ENCODE data around the gene CLDN9. TPM values are rescaled to one million over a fixed set of nuclear protein-coding genes. Genes with fewer than 3 reads are reported as not detected.
"Not testable (repeated sequence)": the region's sequence is repeated elsewhere in the genome, so short reads cannot be mapped to it uniquely, and the experiment has no call there.

CLDN9 gene
- total RNA-seq, 1 experiment from 2014 or later: not detected

DNA sequence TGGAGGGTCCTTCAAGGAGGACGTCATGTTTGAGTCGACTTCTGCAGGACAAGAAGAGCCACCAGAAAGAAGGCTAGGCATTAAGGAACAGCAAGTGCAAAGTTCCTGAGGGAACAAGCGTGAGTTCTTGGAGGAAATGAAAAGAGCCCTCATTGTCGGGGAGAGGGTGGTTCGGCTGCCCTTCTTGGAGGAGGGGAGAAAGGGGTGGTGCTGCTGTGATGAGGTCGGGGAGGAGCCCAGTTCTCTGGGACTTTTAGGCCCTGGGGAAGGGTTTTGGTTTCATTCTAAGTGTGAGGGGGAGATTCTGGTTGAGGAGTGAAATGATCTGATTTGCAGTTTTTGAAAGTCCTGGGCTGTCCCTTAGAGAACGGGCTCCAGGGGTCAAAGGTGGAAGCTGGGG lies 19.9 kb downstream of the CLDN9 start:
- no peak for DNase-seq (ENCODE audit: low read depth)

DNA sequence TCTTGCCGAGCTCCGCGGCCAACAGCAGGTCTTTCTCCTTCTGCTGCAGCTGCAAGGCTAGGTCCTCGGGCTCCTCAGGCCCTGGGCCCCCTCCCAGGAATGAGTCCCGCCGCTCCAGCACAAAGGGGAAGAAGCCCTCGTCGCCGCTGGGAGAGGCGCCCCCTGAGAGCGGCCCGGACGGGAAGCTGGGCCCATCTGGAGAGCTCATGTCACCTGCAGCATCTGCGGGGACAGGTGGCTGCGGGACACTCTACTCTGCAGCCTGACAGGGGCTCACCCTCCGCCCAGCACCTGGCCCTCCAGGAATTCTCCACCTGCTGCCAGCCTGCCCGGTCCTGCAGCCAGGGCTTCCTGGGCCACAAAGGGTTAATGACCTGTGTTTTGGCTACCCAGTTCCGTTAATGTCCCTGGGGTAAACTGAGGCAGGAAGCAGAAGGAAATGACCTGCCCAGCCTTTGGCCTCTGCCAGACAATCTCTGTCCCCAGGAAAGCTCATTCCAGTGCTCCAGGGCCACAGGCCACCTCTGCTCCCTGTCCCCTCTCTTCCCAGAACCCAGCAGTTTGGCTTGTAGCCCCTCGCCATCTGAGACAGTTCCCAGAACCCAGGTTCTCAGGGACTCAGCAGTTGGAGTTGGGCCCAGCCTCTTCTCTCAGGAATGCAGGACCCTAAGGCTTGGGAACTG lies 22.7 kb downstream of the CLDN9 start:
- DNase-seq (ENCODE audit: low read depth): no peak

DNA sequence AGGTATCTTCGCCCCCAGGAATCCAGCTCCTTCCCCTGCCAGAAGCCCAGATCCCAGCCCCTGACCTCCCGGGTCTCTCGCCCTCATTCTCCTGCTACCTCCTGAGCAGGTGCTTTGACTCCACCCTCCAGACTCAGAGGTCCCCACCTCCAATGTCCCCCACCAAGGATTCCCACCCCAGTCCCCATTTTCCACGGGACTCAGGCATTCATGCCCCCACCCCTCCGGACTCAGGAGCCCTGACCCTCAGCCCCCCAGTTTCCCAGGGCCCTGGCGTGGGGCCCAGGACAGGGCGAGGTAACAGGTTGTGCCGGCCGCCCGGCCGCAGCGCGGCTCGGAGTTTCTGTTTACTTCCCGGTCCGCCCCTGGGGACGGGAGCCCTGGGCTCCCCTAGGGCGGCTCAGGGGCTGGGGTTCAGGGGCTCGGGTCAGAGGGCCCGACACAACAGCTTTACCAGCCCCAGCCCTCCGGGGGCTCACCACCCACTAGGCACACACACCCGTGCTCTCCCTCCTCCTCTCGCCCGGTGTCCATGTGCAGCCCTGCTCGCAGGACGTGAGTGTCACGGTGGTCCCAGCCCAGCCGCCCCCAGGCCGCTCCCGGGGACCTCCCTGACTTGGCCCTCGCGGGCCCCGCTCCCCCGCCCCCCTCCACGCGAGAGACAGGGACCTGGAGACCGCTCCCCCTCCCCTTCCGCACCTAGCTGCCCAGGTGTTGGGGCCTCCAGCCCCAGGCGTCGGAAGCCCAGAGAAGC lies 23.4 kb downstream of the CLDN9 start:
- no peak for DNase-seq (ENCODE audit: low read depth)

GRCh38 chr16:3036726-3037315 lies 24.1 kb downstream of the CLDN9 start, which contains the start of gene BICDL2:
Gene BICDL2 (minus strand): TSS chr16:3036944. CDS start chr16:3035496, 1,448 bp downstream.
- no peak for DNase-seq (ENCODE audit: low read depth)

GRCh38 chr16:3038256-3038655 lies 25.5 kb downstream of the CLDN9 start:
- no peak for DNase-seq (ENCODE audit: low read depth)

DNA sequence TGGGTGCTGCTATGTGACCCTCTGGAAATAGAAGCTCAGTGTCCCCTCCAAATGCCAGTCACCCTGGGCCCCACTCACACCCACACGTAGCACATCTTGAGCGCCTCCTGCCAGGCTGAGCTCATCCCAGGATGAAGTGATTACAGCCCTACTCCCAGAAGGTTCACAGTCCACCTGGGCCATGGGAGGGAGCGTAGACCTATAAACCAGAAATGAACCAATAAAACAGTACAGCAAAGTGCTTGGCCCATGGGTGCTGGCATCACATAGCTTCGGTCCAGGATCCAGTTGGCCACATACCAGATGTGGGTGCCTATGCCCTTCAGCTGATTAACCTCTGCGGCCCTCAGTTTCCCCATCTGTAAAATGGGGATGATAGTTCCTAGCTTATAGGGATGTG lies 26.2 kb downstream of the CLDN9 start:
- DNase-seq (ENCODE audit: low read depth): no peak

- no peak for DNase-seq (ENCODE audit: low read depth)
These were observed 29.7 kb downstream of the CLDN9 start for GRCh38 chr16:3042376-3042775.

DNA sequence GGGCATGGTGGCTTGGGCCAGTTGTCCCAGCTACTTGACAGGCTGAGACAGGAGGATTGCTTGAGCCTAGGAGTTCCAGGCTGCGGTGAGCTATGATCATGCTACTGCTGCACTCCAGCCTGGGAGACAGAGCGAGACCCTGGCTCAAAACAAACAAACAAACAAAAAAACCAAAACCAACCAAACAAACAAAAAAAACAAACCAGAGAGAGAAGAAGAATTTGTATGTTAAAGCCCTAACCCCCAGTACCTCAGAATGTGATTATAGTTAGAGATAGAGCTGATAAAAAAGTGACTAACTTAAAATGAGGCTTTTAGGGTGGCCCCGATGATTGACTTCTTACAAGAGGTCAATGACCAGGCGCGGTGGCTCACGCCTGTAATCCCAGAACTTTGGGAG lies 32.0 kb downstream of the CLDN9 start:
- no peak for DNase-seq (ENCODE audit: low read depth)

DNA sequence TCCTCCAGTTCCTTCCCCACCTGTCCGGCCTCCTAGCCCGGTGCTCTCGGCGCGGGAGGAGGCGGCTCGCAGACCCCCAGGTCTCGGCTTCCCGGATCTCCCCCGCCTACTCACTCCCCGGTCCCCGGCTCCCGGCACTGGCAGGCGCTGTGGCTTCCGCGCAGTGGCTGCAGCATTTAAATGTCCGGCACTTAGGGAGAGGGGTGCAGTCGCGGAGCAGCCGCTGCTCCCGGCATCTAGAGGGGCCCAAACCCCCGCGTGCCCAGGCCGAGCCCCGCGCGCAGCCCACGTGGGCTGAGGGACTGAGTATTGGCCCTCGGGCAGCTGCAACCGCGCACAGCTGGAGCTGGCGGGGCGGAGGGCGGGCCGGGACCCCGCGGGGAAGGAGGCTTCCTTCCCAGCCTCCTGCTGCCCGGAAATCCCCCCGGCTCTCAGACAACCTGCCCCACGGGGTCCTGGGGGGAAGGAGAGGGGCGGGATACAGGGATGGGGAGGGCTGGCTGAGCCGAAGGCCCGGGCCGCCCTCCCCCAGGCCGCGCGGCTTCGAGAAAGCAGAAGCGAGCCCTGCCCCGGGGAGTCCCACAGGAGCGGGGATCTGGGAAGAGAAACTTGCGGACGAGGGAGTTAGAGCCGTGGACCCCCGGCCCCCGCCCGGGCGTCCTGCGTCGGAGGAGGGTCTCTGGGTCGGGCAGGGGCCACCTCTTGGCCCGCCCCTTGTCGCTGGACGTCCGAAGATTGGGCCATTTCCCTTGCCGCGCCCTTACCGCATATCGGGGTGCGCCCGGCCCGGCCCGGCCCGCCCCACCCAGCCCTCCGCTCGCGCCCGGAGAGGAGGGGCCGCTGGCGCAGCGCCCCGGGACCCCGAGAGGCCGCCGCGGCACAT lies 33.3 kb downstream of the CLDN9 start, which contains the start of gene MMP25:
MMP25 (plus strand) TSS at position 804 of the 883 bp plus-strand sequence. CDS start 357 bp downstream, outside the sequence.
- no peak for DNase-seq (ENCODE audit: low read depth)

DNA sequence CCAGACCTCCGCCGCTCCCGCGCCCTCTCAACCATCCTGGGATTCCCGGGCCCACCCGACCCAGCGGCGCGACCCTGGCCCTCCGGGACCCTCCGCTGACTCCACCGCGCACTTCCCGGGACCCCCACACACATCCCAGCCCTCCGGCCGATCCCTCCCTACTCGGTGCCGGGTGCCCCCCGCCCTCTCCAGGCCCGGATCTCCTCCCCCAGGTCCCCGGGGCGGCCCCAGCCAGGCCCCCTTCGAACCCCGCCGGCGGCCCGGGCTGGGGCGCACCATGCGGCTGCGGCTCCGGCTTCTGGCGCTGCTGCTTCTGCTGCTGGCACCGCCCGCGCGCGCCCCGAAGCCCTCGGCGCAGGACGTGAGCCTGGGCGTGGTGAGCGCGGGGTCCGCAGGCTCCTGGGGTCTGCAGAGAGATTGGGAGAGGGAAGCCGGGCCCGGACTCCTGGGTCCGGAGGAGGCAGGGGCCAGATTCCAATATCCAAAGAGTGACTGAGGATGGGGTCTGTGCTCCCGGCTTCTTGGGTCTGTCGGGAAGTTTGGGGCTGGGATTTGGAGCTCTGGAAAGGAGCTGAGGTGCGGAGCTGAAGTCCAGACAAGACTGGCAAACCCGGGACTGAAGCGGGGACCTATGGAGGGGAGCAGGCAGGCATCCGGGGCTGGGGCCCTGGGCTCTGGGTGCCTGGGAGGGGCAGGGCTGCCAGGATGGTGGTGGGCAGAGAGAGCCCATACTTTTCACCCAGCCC lies 34.1 kb downstream of the CLDN9 start:
- DNase-seq (ENCODE audit: low read depth): no peak

GRCh38 chr16:3047387-3047720 lies 34.6 kb downstream of the CLDN9 start:
- no peak for DNase-seq (ENCODE audit: low read depth)

DNA sequence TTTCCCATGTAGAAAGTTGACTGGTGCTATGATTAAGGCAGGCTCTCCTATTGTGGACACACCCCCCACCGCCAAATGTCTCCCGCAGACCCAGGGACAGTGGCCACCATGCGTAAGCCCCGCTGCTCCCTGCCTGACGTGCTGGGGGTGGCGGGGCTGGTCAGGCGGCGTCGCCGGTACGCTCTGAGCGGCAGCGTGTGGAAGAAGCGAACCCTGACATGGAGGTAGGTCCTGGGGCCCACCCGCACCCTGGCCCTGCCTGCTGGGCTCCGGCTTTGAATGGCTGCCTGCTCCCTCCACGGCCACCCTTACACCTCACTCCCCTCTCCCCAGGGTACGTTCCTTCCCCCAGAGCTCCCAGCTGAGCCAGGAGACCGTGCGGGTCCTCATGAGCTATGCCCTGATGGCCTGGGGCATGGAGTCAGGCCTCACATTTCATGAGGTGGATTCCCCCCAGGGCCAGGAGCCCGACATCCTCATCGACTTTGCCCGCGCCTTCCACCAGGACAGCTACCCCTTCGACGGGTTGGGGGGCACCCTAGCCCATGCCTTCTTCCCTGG lies 37.3 kb downstream of the CLDN9 start:
- DNase-seq (ENCODE audit: low read depth): no peak

DNA sequence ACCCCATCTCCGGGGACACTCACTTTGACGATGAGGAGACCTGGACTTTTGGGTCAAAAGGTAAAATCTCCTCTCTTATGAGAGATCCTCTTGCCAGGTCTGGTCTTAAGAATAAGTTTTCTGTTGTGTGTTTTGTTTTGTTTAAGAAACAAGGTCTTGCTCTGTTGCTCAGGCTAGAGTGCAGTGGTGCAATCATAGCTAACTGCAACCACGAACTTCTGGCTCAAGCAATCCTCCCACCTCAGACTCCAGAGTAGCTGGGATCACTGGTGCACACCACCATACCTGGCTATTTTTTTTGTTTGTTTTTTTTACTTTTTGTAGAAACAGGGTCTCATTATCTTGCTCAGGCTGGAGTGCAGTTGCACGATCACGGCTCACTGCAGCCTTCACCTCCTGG lies 37.8 kb downstream of the CLDN9 start:
- no peak for DNase-seq (ENCODE audit: low read depth)

DNA sequence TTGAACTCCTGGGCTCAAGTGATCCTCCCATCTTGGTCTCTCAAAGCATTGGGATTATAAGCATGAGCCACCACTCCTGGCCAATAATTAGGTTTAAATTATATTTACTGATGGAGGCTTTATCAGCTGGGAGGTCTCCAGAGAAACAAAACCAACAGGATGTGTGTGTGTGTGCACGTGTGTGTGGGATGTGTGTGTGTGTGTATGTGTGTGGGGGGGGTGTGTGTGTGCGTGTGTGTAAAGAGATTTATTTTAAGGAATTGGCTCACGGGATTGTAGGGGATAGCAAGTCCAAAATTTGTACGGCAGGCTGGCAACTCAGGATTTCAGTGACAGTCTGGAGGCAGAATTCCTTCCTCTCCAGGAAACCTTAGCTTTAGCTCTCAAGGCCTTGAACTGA lies 38.3 kb downstream of the CLDN9 start:
- no peak for DNase-seq (ENCODE audit: low read depth)

DNA sequence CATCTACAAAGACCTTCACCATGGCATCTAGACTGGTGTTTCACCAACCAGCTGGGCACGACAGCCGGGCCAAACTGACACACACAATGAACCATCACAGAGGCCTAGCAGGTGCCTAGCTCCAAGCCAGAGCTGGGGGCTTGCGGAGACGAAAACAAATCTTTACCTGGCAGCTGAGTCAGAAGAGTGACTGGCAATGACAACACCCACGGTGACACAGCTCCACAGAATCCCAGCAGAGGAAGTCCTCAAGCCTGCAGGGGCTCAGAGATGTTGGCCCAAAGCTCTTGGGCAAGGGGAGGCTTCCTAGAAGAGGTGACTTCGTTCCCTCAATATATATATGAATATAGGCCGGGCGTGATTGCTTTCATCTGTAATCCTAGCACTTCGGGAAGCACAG lies 38.8 kb downstream of the CLDN9 start:
- no peak for DNase-seq (ENCODE audit: low read depth)

- not testable (repeated sequence) for DNase-seq (ENCODE audit: low read depth)
These were observed 40.0 kb downstream of the CLDN9 start for GRCh38 chr16:3052571-3053329.

DNA sequence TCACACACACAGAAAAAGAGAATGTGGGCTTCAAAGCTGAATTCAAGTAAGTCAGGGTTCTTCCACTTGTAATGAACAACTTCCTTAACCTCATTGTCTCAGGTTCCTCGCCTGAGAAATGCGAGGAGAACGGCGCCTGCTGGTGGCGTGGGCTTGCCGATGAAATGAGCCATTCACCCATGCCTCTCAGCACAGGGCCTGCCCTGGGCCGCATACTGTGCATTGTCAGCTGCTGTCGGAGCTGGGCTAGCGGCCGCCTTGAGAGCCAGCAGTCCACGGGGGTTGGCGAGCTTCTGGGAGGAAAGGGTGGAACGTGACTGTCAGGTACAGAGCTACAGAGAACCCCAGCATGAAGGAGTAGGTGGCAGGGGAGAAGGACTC lies 40.6 kb downstream of the CLDN9 start:
- not testable (repeated sequence) for DNase-seq (ENCODE audit: low read depth)

GRCh38 chr16:3054965-3055733 lies 42.4 kb downstream of the CLDN9 start:
- DNase-seq (ENCODE audit: low read depth): no peak

GRCh38 chr16:3055734-3056115 lies 43.0 kb downstream of the CLDN9 start:
- DNase-seq (ENCODE audit: low read depth): not testable (repeated sequence)

Measured in Daoy (cell line).